H1 (cell line): ENCODE measurements around the gene MUC5B. TPM values are rescaled to one million over a fixed set of nuclear protein-coding genes. Genes with fewer than 3 reads are reported as not detected.

ENCODE experiments used
- CTCF ChIA-PET: fragments of 300-600 bp; sonication (Branson Sonifier 250); formaldehyde crosslinking; loops from one replicate; lab custom pipeline; 2021; ENCODE audit not compliant: partially characterized antibody; lab: Charles Lee
- POLR2A ChIA-PET: fragments of 300-600 bp; sonication (Branson Sonifier 250); formaldehyde crosslinking; loops from one replicate; lab custom pipeline; 2021; ENCODE audit warnings: inconsistent platforms; ENCODE audit not compliant: partially characterized antibody; lab: Charles Lee
- DNase-seq, 2 experiments: peaks; one replicate each; pipeline versions ENCODE4 v3.0.0 to v3.0.0-alpha.2; 2010 to 2022; ENCODE audit warnings: low spot score in 2 of 2, low read depth in 1 of 2, mixed read lengths in 1 of 2
- FAIRE-seq: peaks from 2 replicates; lab custom pipeline; 2011; peaks lifted over from hg19 to GRCh38; lab: Jason Lieb, UNC
- H2AFZ ChIP-seq: 2 replicates; pipeline ENCODE4 v1.8.1; 2012; ENCODE audit warnings: low read length, inconsistent platforms
- H2AK5ac ChIP-seq: 2 replicates; pipeline ENCODE4 v1.6.1; 2013; ENCODE audit warnings: low read depth, low read length
- H2BK120ac ChIP-seq: replicated peaks from 2 replicates; pipeline ENCODE3; 2013; ENCODE audit warnings: low read depth, low read length, inconsistent platforms
- H2BK12ac ChIP-seq: 2 replicates; pipeline ENCODE4 v1.6.1; 2013; ENCODE audit warnings: low read depth, low read length
- H2BK15ac ChIP-seq: 2 replicates; pipeline ENCODE4 v1.6.1; 2013; ENCODE audit warnings: low read length
- H2BK20ac ChIP-seq: 2 replicates; pipeline ENCODE4 v1.6.1; 2013; ENCODE audit warnings: low read length
- H2BK5ac ChIP-seq: 2 replicates; pipeline ENCODE4 v1.6.1; 2013; ENCODE audit warnings: low read depth, low read length
- H3K14ac ChIP-seq: 2 replicates; pipeline ENCODE4 v1.6.1; 2013; ENCODE audit warnings: inconsistent platforms; ENCODE audit not compliant: insufficient read length
- H3K18ac ChIP-seq: 2 replicates; pipeline ENCODE4 v1.6.1; 2013; ENCODE audit warnings: low read length; ENCODE audit errors: extremely low read depth
- H3K23ac ChIP-seq: 2 replicates; pipeline ENCODE4 v1.6.1; 2013; ENCODE audit warnings: inconsistent platforms; ENCODE audit not compliant: insufficient read length
- H3K23me2 ChIP-seq: 2 replicates; pipeline ENCODE4 v1.6.1; 2013; ENCODE audit warnings: low read depth, low read length
- H3K27ac ChIP-seq: 2 replicates; pipeline ENCODE4 v1.6.1; 2011; ENCODE audit warnings: low read depth, low read length, inconsistent platforms
- H3K27me3 ChIP-seq, 4 experiments: replicated peaks in 1 of 4; 1 replicate in 1 of 4; 2 replicates in 3 of 4; pipeline versions ENCODE4 v1.6.1 to v1.8.1; 2011 to 2013; ENCODE audit warnings: low read length in 3 of 4, mild to moderate bottlenecking in 3 of 4, inconsistent platforms in 2 of 4, mixed read lengths in 2 of 4, moderate library complexity in 1 of 4; ENCODE audit not compliant: control insufficient read depth in 3 of 4, insufficient read depth in 3 of 4; ENCODE audit errors: extremely low read depth in 1 of 4
- H3K36me3 ChIP-seq, 4 experiments: 2 replicates each; pipeline versions ENCODE4 v1.6.1 to v1.8.1; 2011 to 2013; ENCODE audit warnings: mild to moderate bottlenecking in 4 of 4, low read length in 3 of 4, moderate library complexity in 2 of 4, control low read depth in 1 of 4, inconsistent platforms in 1 of 4; ENCODE audit not compliant: insufficient read depth in 4 of 4, control insufficient read depth in 2 of 4
- H3K4ac ChIP-seq: replicated peaks from 2 replicates; pipeline ENCODE3; 2013; ENCODE audit warnings: low read length, low read depth, mixed read lengths, inconsistent platforms; ENCODE audit not compliant: insufficient read length
- H3K4me1 ChIP-seq, 4 experiments: replicated peaks in 1 of 4; 1 replicate in 1 of 4; 2 replicates in 3 of 4; pipeline versions ENCODE4 v1.6.1 to v1.8.1; 2011 to 2013; ENCODE audit warnings: low read length in 3 of 4, inconsistent platforms in 2 of 4, mixed read lengths in 1 of 4; ENCODE audit not compliant: insufficient read depth in 4 of 4, control insufficient read depth in 3 of 4
- H3K4me2 ChIP-seq, 2 experiments: 2 replicates each; pipeline versions ENCODE4 v1.6.1 to v1.8.1; 2011 to 2013; ENCODE audit warnings: low read depth in 2 of 2, low read length in 2 of 2, control low read depth in 1 of 2, inconsistent platforms in 1 of 2, mild to moderate bottlenecking in 1 of 2; ENCODE audit not compliant: insufficient read depth in 1 of 2
- H3K4me3 ChIP-seq, 4 experiments: fragments of 200-600, 300-600 bp in 1 of 4; sonication (generic), shearing (Covaris generic), sonication (Bioruptor Twin) in 1 of 4; 2 replicates each; pipeline versions ENCODE4 v1.5.1 to v1.8.1; 2011 to 2016; ENCODE audit warnings: low read length in 4 of 4, low read depth in 3 of 4, control low read depth in 2 of 4, inconsistent platforms in 2 of 4, mild to moderate bottlenecking in 2 of 4, mixed read lengths in 1 of 4, moderate library complexity in 1 of 4; ENCODE audit not compliant: insufficient read depth in 2 of 4; ENCODE audit errors: extremely low read depth in 1 of 4
- H3K56ac ChIP-seq: replicated peaks from 2 replicates; pipeline ENCODE3; 2013; ENCODE audit warnings: low read depth, mild to moderate bottlenecking, mixed read lengths, low read length, inconsistent platforms; ENCODE audit not compliant: insufficient read length
- H3K79me1 ChIP-seq: 2 replicates; pipeline ENCODE4 v1.6.1; 2013; ENCODE audit warnings: low read depth, low read length, control low read depth
- H3K79me2 ChIP-seq, 2 experiments: 2 replicates each; pipeline versions ENCODE4 v1.6.1 to v1.8.1; 2012 to 2013; ENCODE audit warnings: low read length in 2 of 2, mild to moderate bottlenecking in 2 of 2, inconsistent platforms in 1 of 2; ENCODE audit not compliant: insufficient read depth in 2 of 2, control insufficient read depth in 1 of 2
- H3K9ac ChIP-seq, 4 experiments: replicated peaks in 1 of 4; 1 replicate in 1 of 4; 2 replicates in 3 of 4; pipeline versions ENCODE4 v1.6.1 to v1.8.1; 2011 to 2013; ENCODE audit warnings: low read depth in 3 of 4, low read length in 3 of 4, control low read depth in 2 of 4, mild to moderate bottlenecking in 2 of 4, moderate library complexity in 2 of 4, inconsistent platforms in 1 of 4; ENCODE audit errors: extremely low read depth in 1 of 4
- H3K9me3 ChIP-seq, 2 experiments: 2 replicates each; pipeline versions ENCODE4 v1.6.1 to v1.8.1; 2012 to 2013; ENCODE audit warnings: mild to moderate bottlenecking in 2 of 2, moderate library complexity in 2 of 2, control low read depth in 1 of 2, inconsistent platforms in 1 of 2, low read depth in 1 of 2, low read length in 1 of 2, mixed read lengths in 1 of 2; ENCODE audit not compliant: insufficient read depth in 2 of 2
- H4K20me1 ChIP-seq, 2 experiments: replicated peaks in 1 of 2; 2 replicates each; pipeline versions ENCODE3 to v1.8.1; 2011 to 2013; ENCODE audit warnings: inconsistent platforms in 2 of 2, low read length in 2 of 2, mild to moderate bottlenecking in 1 of 2; ENCODE audit not compliant: insufficient read depth in 2 of 2, control insufficient read depth in 1 of 2
- H4K5ac ChIP-seq: 2 replicates; pipeline ENCODE4 v1.6.1; 2013; ENCODE audit warnings: low read length, low read depth, mixed read lengths, inconsistent platforms; ENCODE audit not compliant: insufficient read length
- H4K8ac ChIP-seq: 2 replicates; pipeline ENCODE4 v1.8.0; 2013; ENCODE audit warnings: mild to moderate bottlenecking, moderate library complexity, low read length, inconsistent platforms; ENCODE audit not compliant: insufficient read depth; ENCODE audit errors: extremely low read depth
- H4K91ac ChIP-seq: replicated peaks from 2 replicates; pipeline ENCODE3; 2013; ENCODE audit warnings: low read length, mixed read lengths, inconsistent platforms; ENCODE audit not compliant: insufficient read length
- CBX5 ChIP-seq: fragments of 300-800, 300-1000 bp; sonication (generic); IDR thresholded peaks from 2 replicates; pipeline ENCODE4 v1.7.1; 2016; ENCODE audit warnings: antibody characterized with exemption, low read length, low read depth
- RFX5 ChIP-seq: IDR thresholded peaks from 2 replicates; pipeline ENCODE4 v1.6.1; 2011; ENCODE audit warnings: low read depth, low read length, improper control_type of control experiment, borderline replicate concordance
- RXRA ChIP-seq: IDR thresholded peaks from 2 replicates; pipeline ENCODE4 v1.6.1; 2011; ENCODE audit warnings: low read depth, mild to moderate bottlenecking, low read length, moderate library complexity; ENCODE audit not compliant: insufficient read depth
- WGBS, 2 experiments: shearing (Covaris generic) in 1 of 2; methylation state at CpG; one replicate each; pipeline versions ENCODE4 v1.1.6 to v1.1.7; 2013 to 2015; ENCODE audit warnings: low lambda C conversion rate in 2 of 2, mixed read lengths in 2 of 2, inconsistent platforms in 1 of 2, low coverage in 1 of 2, missing lambda C conversion rate in 1 of 2; ENCODE audit not compliant: insufficient replicate concordance in 2 of 2, insufficient coverage in 1 of 2, insufficient read length in 1 of 2; ENCODE audit errors: extremely low coverage in 1 of 2, missing lambda C conversion rate in 1 of 2; 5-methylcytosine and 5-hydroxymethylcytosine counted together
- polyA plus RNA-seq, 7 experiments: library from polyadenylated mRNA; depleted of rRNA in 3 of 7; stranded (reverse) in 5 of 7; unstranded in 2 of 7; fragments of >200 nt in 5 of 7; fragments of 200-250 nt in 2 of 7; gene quantifications; 1 replicate in 5 of 7; 2 replicates in 1 of 7; 4 replicates in 1 of 7; pipeline versions ENCODE4 v1.2.1 to v1.2.3, GENCODE V29; 2011 to 2013; ENCODE audit warnings: missing spikeins in 2 of 7, mixed read lengths in 2 of 7
- total RNA-seq: library from RNA; stranded (reverse); fragmentation: NEBNext Ultra II Directional; extraction: Animal tissue kit (Norgen Biotek cat#: 25700); gene quantifications from 2 replicates; pipeline ENCODE4 v1.2.1, GENCODE V29; 2021

Gene MUC5B
- total and polyA plus RNA-seq, 2 of the 8 experiments (the other 6 are each of a cell fraction or from before 2014, with no cell fraction given) = 0.02 to 0.03 TPM

DNA sequence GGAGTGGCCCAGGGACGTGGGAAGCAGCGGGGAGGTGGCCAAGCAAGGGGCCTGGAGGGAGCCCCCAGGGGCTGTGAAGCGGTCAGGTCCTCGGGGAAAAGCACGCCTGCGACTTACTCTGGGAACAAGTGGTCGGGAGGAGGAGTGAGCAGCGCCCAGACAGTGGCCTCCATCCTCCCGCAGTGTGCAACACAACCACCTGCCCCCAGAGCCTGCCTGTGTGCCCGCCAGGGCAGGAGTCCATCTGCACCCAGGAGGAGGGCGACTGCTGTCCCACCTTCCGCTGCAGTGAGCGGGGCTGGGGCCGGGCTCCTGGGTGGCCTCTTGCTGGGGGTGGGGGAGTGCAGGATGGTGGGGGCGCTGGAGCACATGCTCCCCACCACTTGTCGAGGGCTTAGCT lies 35.0 kb downstream of the MUC5B start:
- POLR2A ChIA-PET = no interaction called here
- no peak overlapping the region for H2BK120ac ChIP-seq

More for the DNA sequence above, 35.0 kb downstream of the MUC5B start:
- no peak overlapping the region for H4K5ac ChIP-seq
- H3K4ac ChIP-seq = no peak overlapping the region
- H2AK5ac ChIP-seq = no peak overlapping the region
- H3K56ac ChIP-seq = no peak overlapping the region
- H3K9me3 ChIP-seq = peaks cover 0 to 14% of the 10 kb centered on the region in 2 experiments; a peak in 1 of 4 replicates
- no peaks in the 10 kb centered on the region for H3K27me3 ChIP-seq
- H3K4me3 ChIP-seq = no peak overlapping the region
- H3K4me2 ChIP-seq = no peak overlapping the region
- no peaks in the 10 kb centered on the region for H4K20me1 ChIP-seq
- no peak overlapping the region for H3K27ac ChIP-seq
- H2BK20ac ChIP-seq = no peak overlapping the region
- H3K9ac ChIP-seq = no peak overlapping the region
- peaks cover 0 to 12% (median 7%) of the 10 kb centered on the region in 4 experiments; a peak in 5 of 7 replicates for H3K4me1 ChIP-seq
- H2AFZ ChIP-seq = no peak overlapping the region
- FAIRE-seq (no peak), DNase-seq (no peak)
- CTCF ChIA-PET = no interaction called here
- no peak overlapping the region for H2BK12ac ChIP-seq
- H3K23ac ChIP-seq = no peak overlapping the region
- H3K14ac ChIP-seq = no peak overlapping the region
- no peak overlapping the region for H2BK15ac ChIP-seq
- no peak overlapping the region for H2BK5ac ChIP-seq
- H4K91ac ChIP-seq = no peak overlapping the region
- no peak overlapping the region for H3K18ac ChIP-seq
- 87% methylated on average over 11 of the region's 16 CpGs; no CpG with 5 or more reads in 1 of the 2 experiments for WGBS, 2 experiments
- TF ChIP-seq RXRA (no peak), RFX5 (no peak), CBX5 (no peak)
- no peaks in the 10 kb centered on the region for H3K79me1 ChIP-seq
- H3K36me3 ChIP-seq = no peaks in the 10 kb centered on the region
- no peaks in the 10 kb centered on the region for H3K79me2 ChIP-seq
- no peak overlapping the region for H4K8ac ChIP-seq
- H3K23me2 ChIP-seq = no peaks in the 10 kb centered on the region; the same call in 1 of the 2 replicates
